ENCODE results near the gene CHRM5. TPM values are rescaled to one million over a fixed set of nuclear protein-coding genes. Genes with fewer than 3 reads are reported as not detected.

The CHRM5 gene
- total RNA-seq, 1 donor from 2014 or later, result not detected

GRCh38 chr15:34056911-34057310, 88.6 kb downstream of the CHRM5 start:
- Mint-ChIP-seq H3K4me3 (ENCODE audit: low read depth) (no peak overlapping the region), H3K27me3 (peaks cover 6% of the 10 kb centered on the region), H3K36me3 (ENCODE audit: insufficient read depth) (no peaks in the 10 kb centered on the region), H3K27ac (no peak overlapping the region), H3K9me3 (ENCODE audit: low read depth) (peaks cover 4% of the 10 kb centered on the region), H3K4me1 (ENCODE audit: low read depth) (no peaks in the 10 kb centered on the region)
- no peak for DNase-seq (ENCODE audit: low spot score, unreplicated experiment)
- no peak for TF ChIP-seq CTCF (IDR thresholded peaks at IDR 0.05; ENCODE audit: unreplicated experiment)

- no peaks in the 10 kb centered on the region for H3K4me1 Mint-ChIP-seq (ENCODE audit: low read depth)
- no peak for DNase-seq (ENCODE audit: low spot score, unreplicated experiment)
- no peak overlapping the region for H3K4me3 Mint-ChIP-seq (ENCODE audit: low read depth)
- no peaks in the 10 kb centered on the region for H3K36me3 Mint-ChIP-seq (ENCODE audit: insufficient read depth)
- H3K27me3 Mint-ChIP-seq, result peaks cover 6% of the 10 kb centered on the region
- H3K27ac Mint-ChIP-seq, result no peak overlapping the region
- TF ChIP-seq CTCF (IDR thresholded peaks at IDR 0.05; ENCODE audit: unreplicated experiment), result no peak
- H3K9me3 Mint-ChIP-seq (ENCODE audit: low read depth), result no peaks in the 10 kb centered on the region
Measured at GRCh38 chr15:34059476-34059875, 91.2 kb downstream of the CHRM5 start.

GRCh38 chr15:34059946-34060345, 91.6 kb downstream of the CHRM5 start:
- peaks cover 6% of the 10 kb centered on the region for H3K27me3 Mint-ChIP-seq
- H3K36me3 Mint-ChIP-seq (ENCODE audit: insufficient read depth), result no peaks in the 10 kb centered on the region
- H3K4me3 Mint-ChIP-seq (ENCODE audit: low read depth), result no peak overlapping the region
- no peak for DNase-seq (ENCODE audit: low spot score, unreplicated experiment)
- H3K9me3 Mint-ChIP-seq (ENCODE audit: low read depth), result no peaks in the 10 kb centered on the region
- no peaks in the 10 kb centered on the region for H3K4me1 Mint-ChIP-seq (ENCODE audit: low read depth)
- TF ChIP-seq CTCF (IDR thresholded peaks at IDR 0.05; ENCODE audit: unreplicated experiment), result no peak
- no peak overlapping the region for H3K27ac Mint-ChIP-seq

- H3K9me3 Mint-ChIP-seq (ENCODE audit: low read depth), result no peaks in the 10 kb centered on the region
- no peak overlapping the region for H3K4me3 Mint-ChIP-seq (ENCODE audit: low read depth)
- TF ChIP-seq CTCF (IDR thresholded peaks at IDR 0.05; ENCODE audit: unreplicated experiment), result no peak
- H3K27me3 Mint-ChIP-seq, result peaks cover 6% of the 10 kb centered on the region
- DNase-seq (ENCODE audit: low spot score, unreplicated experiment), result no peak
- no peaks in the 10 kb centered on the region for H3K36me3 Mint-ChIP-seq (ENCODE audit: insufficient read depth)
- no peaks in the 10 kb centered on the region for H3K4me1 Mint-ChIP-seq (ENCODE audit: low read depth)
- H3K27ac Mint-ChIP-seq, result no peak overlapping the region
Measured at GRCh38 chr15:34064438-34064837, 96.1 kb downstream of the CHRM5 start.

- Mint-ChIP-seq H3K4me1 (ENCODE audit: low read depth) (no peaks in the 10 kb centered on the region), H3K27me3 (no peaks in the 10 kb centered on the region), H3K27ac (no peak overlapping the region), H3K9me3 (ENCODE audit: low read depth) (no peaks in the 10 kb centered on the region), H3K4me3 (ENCODE audit: low read depth) (no peak overlapping the region), H3K36me3 (ENCODE audit: insufficient read depth) (no peaks in the 10 kb centered on the region)
- TF ChIP-seq CTCF (IDR thresholded peaks at IDR 0.05; ENCODE audit: unreplicated experiment), result no peak
- no peak for DNase-seq (ENCODE audit: low spot score, unreplicated experiment)
Measured at GRCh38 chr15:34065261-34065660, 97.0 kb downstream of the CHRM5 start.

All from progenitor cell of endocrine pancreas (in vitro differentiated cells).